Measurements from ENCODE around the gene USP5. TPM values are rescaled to one million over a fixed set of nuclear protein-coding genes. Genes with fewer than 3 reads are reported as not detected.
A peak's percentile ranks its signal among the peaks of the same experiment; 100 is the strongest.
"Not testable (repeated sequence)": the region's sequence is repeated elsewhere in the genome, so short reads cannot be mapped to it uniquely, and the experiment has no call there.

Gene USP5
- polyA plus RNA-seq, 1 donor, result 62.2 TPM

GRCh38 chr12:6886206-6886999, 34.5 kb downstream of the USP5 start:
- not testable (repeated sequence) for DNase-seq (ENCODE audit: low read depth)

- no peak for DNase-seq (ENCODE audit: low read depth)
Measured at GRCh38 chr12:6887460-6887859, 35.5 kb downstream of the USP5 start.

GRCh38 chr12:6888360-6888759, 36.4 kb downstream of the USP5 start:
- no peak for DNase-seq (ENCODE audit: low read depth)

GRCh38 chr12:6888794-6889193, 36.8 kb downstream of the USP5 start:
- not testable (repeated sequence) for DNase-seq (ENCODE audit: low read depth)

GRCh38 chr12:6889775-6890573, 38.0 kb downstream of the USP5 start:
- DNase-seq (ENCODE audit: low read depth), result not testable (repeated sequence)

DNA sequence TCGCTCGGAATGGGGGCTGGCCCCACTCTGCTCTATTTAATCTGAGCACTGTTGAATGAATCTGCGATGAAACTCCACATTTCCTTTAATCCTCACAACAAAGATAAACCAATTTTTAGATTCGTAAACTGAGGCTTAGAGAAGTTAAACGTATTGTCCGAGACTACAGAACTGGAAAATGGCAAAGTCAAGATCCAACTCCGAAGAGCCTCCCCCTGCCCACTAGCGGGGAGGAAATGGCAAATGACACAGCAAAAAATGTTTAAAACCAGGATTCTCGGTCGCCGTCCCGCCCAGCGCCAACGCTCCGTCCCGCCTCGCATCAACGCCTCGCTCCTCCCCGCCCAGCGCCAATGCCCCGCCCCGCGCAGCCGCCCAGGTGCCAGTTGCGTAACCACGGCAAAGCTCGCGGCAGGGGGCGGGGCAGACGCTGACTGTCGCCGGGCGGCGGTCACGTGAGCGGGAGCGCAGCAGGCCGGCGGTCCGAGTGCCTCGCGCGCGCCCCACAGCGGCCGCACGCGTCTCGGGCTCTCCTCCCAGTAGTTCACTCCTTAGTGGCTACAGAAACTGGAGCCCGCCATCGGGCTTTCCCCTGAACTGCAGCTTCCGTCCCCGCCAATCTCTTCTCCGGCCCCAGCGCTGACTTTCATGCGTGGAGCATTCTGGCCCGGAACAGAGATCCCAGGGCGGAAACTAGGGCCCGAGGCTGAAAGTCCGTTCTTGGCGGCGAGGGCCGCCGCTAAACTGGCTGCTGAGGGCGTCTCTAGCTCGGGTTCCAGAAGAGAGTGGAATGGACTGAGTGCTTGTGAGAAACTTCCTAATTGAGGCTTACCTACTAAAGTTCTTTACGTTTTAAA, 39.1 kb downstream of the USP5 start:
- peak; percentile 90 for DNase-seq (ENCODE audit: low read depth)

GRCh38 chr12:6891646-6892001, 39.7 kb downstream of the USP5 start:
- no peak for DNase-seq (ENCODE audit: low read depth)

DNA sequence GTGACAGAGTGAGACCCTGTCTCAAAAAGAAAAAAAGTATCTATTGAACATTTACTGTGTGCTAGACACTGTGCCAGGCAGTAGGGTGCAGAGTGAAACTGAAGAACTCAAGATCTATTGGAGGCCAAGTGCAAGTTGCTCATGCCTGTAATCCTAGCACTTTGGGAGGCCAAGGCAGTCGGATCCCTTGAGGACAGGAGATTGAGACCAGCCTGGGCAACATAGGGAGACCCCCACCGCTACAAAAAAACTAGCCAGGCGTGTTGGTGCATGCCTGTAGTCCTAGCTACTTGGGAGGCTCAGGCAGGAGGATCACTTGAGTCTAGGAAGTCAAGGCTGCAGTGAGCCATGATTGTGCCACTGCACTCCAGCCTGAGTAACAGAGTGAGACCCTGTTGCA, 40.7 kb downstream of the USP5 start:
- not testable (repeated sequence) for DNase-seq (ENCODE audit: low read depth)

DNA sequence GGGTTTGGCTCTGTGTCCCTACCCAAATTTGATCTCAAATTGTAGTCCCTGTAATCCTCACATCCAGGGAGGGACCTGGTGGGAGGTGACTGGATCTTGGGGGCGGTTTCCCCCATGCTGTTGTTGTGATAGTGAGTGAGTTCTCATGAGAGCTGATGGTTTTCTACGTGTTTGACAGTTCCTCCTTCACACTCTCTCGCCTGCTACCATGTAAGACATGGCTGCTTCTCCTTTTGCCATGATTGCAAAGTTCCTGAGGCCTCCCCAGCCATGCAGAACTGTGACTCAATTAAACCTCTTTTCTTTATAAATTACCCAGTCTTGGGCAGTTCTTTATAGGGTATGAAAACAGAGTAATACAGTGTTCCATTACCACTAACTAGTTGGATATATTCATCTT, 42.4 kb downstream of the USP5 start:
- no peak for DNase-seq (ENCODE audit: low read depth)

GRCh38 chr12:6896846-6897435, 45.0 kb downstream of the USP5 start:
- no peak for DNase-seq (ENCODE audit: low read depth)

DNA sequence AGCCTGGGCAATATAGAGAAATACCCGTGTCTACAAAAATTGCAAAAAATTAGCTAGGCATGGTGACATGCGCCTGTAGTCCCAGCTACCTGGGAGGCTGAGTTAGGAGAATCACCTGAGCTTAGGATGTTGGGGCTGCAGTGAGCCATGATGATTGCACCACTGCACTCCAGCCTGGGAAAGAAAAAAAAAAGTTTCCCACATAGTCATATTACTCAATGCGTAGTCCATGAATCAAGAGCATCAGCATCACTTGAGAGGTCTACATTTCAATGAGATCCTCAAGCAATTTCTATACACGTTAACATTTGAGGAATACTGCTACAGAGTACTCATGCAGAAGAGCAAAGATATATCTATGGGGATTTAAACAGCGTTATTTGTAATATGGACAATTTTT, 47.5 kb downstream of the USP5 start:
- no peak for DNase-seq (ENCODE audit: low read depth)

DNA sequence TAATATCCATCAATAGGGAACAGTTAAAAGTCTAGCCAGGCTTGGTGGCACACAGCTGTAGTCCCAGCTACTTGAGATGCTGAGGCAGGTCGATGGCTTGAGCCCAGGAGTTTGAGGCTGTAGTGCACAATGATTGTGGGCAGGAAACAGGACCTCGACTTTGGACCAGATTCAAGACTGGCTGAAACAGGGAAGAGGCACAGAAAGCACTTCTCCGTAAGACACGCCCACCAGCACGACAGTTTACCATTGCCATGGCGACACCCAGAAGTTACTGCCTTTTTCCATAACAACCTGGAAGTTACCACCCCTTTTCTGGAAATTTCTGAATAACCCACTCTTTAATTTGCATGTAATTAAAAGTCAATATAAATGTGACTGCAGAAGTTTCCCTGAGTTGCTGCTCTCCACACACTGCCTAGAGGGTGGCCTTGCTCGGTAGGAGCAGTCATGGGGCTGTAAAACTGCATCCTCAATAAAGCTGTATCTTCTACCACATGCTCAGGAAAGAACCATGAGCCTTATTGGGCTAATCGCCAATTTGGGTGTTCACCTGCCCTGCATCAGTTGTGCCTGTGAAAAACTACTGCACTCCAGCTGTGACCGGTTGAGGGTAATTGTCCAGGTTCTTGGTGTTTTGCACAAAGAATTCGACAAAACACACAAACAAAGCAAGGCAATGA, 48.0 kb downstream of the USP5 start:
- peak; percentile 32 for DNase-seq (ENCODE audit: low read depth)

- DNase-seq (ENCODE audit: low read depth), result no peak
Measured at GRCh38 chr12:6902448-6902847, 50.5 kb downstream of the USP5 start.

- DNase-seq (ENCODE audit: low read depth), result no peak
Measured at GRCh38 chr12:6903722-6904121, 51.8 kb downstream of the USP5 start.

DNA sequence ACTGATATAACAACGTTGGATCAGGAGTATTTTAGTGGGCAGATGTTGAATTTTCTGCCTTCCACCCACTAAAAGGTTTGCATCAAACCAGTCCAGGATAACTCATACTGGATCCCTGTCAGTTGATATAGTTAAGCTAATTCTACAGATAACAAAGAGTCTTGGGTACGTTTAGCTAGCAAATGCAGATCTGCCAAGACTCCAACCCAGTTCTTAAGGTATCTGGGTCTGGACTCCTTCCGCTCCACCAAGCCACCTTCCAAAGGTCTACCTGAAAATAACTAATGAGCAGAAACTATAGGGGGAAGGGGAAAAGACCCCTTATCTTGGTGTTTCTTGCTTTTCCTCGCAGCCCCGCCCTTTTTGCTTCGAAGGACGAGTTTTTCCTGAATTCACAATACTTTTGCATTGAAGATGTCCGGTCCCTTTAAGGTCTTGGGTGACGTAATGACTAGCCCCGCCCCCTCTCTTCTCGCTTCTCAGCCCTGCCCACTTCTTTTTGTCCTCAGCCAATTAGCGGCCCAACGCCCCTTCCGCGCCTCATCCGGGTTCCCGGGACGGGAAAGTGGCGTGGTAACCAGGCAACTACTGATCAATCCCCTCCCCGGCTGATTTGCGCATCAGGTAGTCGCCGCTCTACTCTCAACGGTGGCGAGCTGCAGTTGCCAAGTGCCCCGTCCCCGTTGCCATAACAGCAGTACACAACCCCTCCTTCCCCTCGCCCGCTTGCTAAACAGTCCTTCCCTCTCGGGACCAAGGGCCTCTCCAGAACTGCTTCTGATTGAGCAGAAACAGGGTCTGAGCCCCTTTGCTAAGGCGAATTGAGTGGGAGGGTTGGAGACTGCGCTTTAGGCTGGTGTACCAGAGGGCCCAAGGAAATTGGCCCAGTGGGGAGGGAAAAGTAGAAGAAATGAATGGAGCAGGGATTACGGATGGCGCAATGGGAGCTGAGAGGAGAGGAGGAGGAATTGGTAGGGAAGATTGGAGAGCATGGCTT, 52.6 kb downstream of the USP5 start, which contains the start of gene LRRC23:
Gene LRRC23, plus strand, starts transcription at position 543 of the 997 bp plus-strand sequence. CDS start 812 bp downstream, outside the sequence.
- peak; percentile 92 for DNase-seq (ENCODE audit: low read depth)

GRCh38 chr12:6905414-6906040, 53.6 kb downstream of the USP5 start:
- no peak for DNase-seq (ENCODE audit: low read depth)

GRCh38 chr12:6908141-6908540, 56.2 kb downstream of the USP5 start:
- DNase-seq (ENCODE audit: low read depth), result not testable (repeated sequence)

GRCh38 chr12:6909421-6910145, 57.6 kb downstream of the USP5 start:
- no peak for DNase-seq (ENCODE audit: low read depth)

All from forelimb muscle (tissue), 1 donor.